Activated B cell treated with CpG ODN at 0.5 μM for 24 hours (primary cell): ENCODE measurements around the gene DENND4A. TPM values are rescaled to one million over a fixed set of nuclear protein-coding genes. Genes with fewer than 3 reads are reported as not detected.
A peak's percentile ranks its signal among the peaks of the same experiment; 100 is the strongest.

Experiments
- ATAC-seq: fragments of 200-7000 bp; cut with Tn5 transposase; one replicate; pipeline ENCODE4 v1.10.0; 2021; ENCODE audit warnings: low read depth, mild to moderate bottlenecking, moderate library complexity
- CTCF ChIA-PET: fragments of 350-600 bp; sonication (Branson Sonifier 250); formaldehyde crosslinking; loops from one replicate; lab custom pipeline; 2021; ENCODE audit warnings: antibody characterized with exemption; lab: Charles Lee
- POLR2A ChIA-PET: fragments of 350-600 bp; sonication (Branson Sonifier 250); formaldehyde crosslinking; loops from one replicate; lab custom pipeline; 2021; ENCODE audit warnings: antibody characterized with exemption; lab: Charles Lee
- DNase-seq: peaks from one replicate; pipeline ENCODE4 v3.0.0; 2022
- H3K27ac Mint-ChIP-seq: one replicate; pipeline ENCODE4 v1.8.0; 2020; ENCODE audit warnings: mixed read lengths
- H3K27me3 Mint-ChIP-seq: one replicate; pipeline ENCODE4 v1.8.0; 2021; ENCODE audit warnings: mixed read lengths
- H3K36me3 Mint-ChIP-seq: one replicate; pipeline ENCODE4 v1.8.0; 2021; ENCODE audit warnings: low read depth, mixed read lengths
- H3K4me1 Mint-ChIP-seq: one replicate; pipeline ENCODE4 v1.8.0; 2021; ENCODE audit warnings: mixed read lengths
- H3K4me3 Mint-ChIP-seq: one replicate; pipeline ENCODE4 v1.8.0; 2020; ENCODE audit warnings: mild to moderate bottlenecking, mixed read lengths
- H3K9me3 Mint-ChIP-seq: one replicate; pipeline ENCODE4 v1.8.0; 2020; ENCODE audit warnings: mixed read lengths
- CTCF ChIP-seq: fragments of 200-600 bp; IDR thresholded peaks from one replicate; pipeline ENCODE4 v1.8.0; 2022; ENCODE audit warnings: antibody characterized with exemption, mild to moderate bottlenecking
- intact Hi-C: fragments of 100-400 bp; cut with micrococcal nuclease; formaldehyde crosslinking; loops from one replicate; pipeline ENCODE4 v1.15.1; 2024
- total RNA-seq: library from RNA; stranded (reverse); gene quantifications from 2 replicates; pipeline ENCODE4 v1.2.3, GENCODE V29; 2022

The DENND4A gene
- total RNA-seq, 1 donor from 2014 or later = 166 TPM

GRCh38 chr15:65610871-65611718 is 181.0 kb downstream of the DENND4A start, which contains the start of gene INTS14:
Gene INTS14, minus strand, starts transcription at chr15:65611131. Its CDS starts 3,751 bp downstream, at chr15:65607380.
- H3K9me3 Mint-ChIP-seq = no peaks in the 10 kb centered on the region
- H3K4me3 Mint-ChIP-seq = peak within 1 kb of the TSS; percentile 92
- H3K27me3 Mint-ChIP-seq = no peaks in the 10 kb centered on the region
- intact Hi-C loops = loop anchor here (1.0 to 5.0 kb wide), 6 partner anchors 20 to 886 kb away; partner anchors contain the start of genes DENND4A, DPP8, HACD3 and RAB11A
- TF ChIP-seq CTCF = no peak
- peak within 1 kb of the TSS; percentile 91 for H3K27ac Mint-ChIP-seq
- ChIA-PET CTCF (interaction anchor here (0.6 to 1.9 kb wide), 8 partner anchors 20 to 258 kb away, joined by 3 to 7 read pairs (median 3); partner anchors contain the start of genes HACD3 and RAB11A), POLR2A (interaction anchor here (0.5 to 2.7 kb wide), 27 partner anchors 8 to 1517 kb away, joined by 3 to 19 read pairs (median 4); partner anchors contain the start of genes CIAO2A, CLPX, DENND4A and DPP8)
- DNase-seq = peak; percentile 89
- H3K36me3 Mint-ChIP-seq = peaks cover 6% of the 10 kb centered on the region
- peaks cover 35% of the 10 kb centered on the region for H3K4me1 Mint-ChIP-seq
- peak; percentile 98 for ATAC-seq

Other genes starting within 250 kb of the DENND4A start
- gene INTS14, start 181.2 kb downstream of the DENND4A start, total RNA-seq = 37.6 and 41.2 TPM in 2 replicates
- 3.6 and 4.6 TPM in 2 replicates for gene SLC24A1, start 170.4 kb downstream of the DENND4A start, total RNA-seq
- 98.2 and 104 TPM in 2 replicates for gene RAB11A, start 77.2 kb upstream of the DENND4A start, total RNA-seq